Ishikawa (cell line): Measurements from ENCODE around the gene ATP8A2.

Experiments used
- CEBPB ChIP-seq: IDR thresholded peaks from 2 replicates; pipeline ENCODE4 v1.6.1; 2012
- CREB1 ChIP-seq: IDR thresholded peaks from 2 replicates; pipeline ENCODE4 v1.6.1; 2012; ENCODE audit warnings: low read depth
- EGR1 ChIP-seq: IDR thresholded peaks from 2 replicates; pipeline ENCODE4 v1.6.1; 2012
- EP300 ChIP-seq: IDR thresholded peaks from 2 replicates; pipeline ENCODE4 v1.6.1; 2012; ENCODE audit warnings: borderline replicate concordance
- FOXM1 ChIP-seq: IDR thresholded peaks from 2 replicates; pipeline ENCODE4 v1.6.1; 2012; ENCODE audit warnings: low read depth, borderline replicate concordance
- RAD21 ChIP-seq: IDR thresholded peaks from 2 replicates; pipeline ENCODE4 v1.6.1; 2012; ENCODE audit warnings: low read depth
- REST ChIP-seq: IDR thresholded peaks from 2 replicates; pipeline ENCODE4 v1.6.1; 2012; ENCODE audit warnings: low read depth, mild to moderate bottlenecking
- TAF1 ChIP-seq: IDR thresholded peaks from 2 replicates; pipeline ENCODE4 v1.6.1; 2012; ENCODE audit warnings: low read depth, mild to moderate bottlenecking
- TEAD4 ChIP-seq: IDR thresholded peaks from 2 replicates; pipeline ENCODE4 v1.6.1; 2012
- ZBTB7A ChIP-seq: IDR thresholded peaks from 2 replicates; pipeline ENCODE4 v1.6.1; 2012; ENCODE audit warnings: low read depth
- TF ChIP-seq, protein P1 (sequence below): IDR thresholded peaks from 2 replicates; pipeline ENCODE4 v1.6.1; 2012

- TF ChIP-seq FOXM1, result no peak
- TF ChIP-seq RAD21, result no peak
- TF ChIP-seq REST, result no peak
- TF ChIP-seq TAF1, result no peak
- no peak for TF ChIP-seq EGR1
- TF ChIP-seq EP300, result no peak
- TF ChIP-seq ZBTB7A, result no peak
- no peak for TF ChIP-seq CREB1
- TF ChIP-seq, protein P1, sequence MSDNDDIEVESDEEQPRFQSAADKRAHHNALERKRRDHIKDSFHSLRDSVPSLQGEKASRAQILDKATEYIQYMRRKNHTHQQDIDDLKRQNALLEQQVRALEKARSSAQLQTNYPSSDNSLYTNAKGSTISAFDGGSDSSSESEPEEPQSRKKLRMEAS, result no peak
- no peak for TF ChIP-seq CEBPB
- no peak for TF ChIP-seq TEAD4
Measured at GRCh38 chr13:25965596-25965995, 593.8 kb downstream of the ATP8A2 start.
